ENCODE data around the gene AGBL4.

DNA sequence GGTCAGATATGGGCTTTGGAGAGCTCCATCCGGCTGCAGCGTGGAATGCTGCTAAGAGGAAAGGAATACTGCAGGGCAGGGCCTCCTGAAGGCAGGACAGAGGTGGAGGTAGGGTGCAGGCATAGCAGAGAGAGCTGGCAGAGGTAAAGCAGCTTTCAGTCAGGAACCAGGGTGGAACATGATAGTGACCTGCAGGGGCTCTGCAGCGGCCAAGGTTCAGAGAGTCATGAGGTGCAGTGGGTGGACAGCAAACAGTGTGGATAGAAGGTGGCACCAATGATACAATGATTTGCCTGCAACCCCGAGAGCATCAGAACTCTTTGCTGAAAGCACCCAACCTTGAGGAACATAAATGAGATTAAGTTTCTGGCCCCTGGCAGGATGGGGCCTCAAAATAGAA is 1366.3 kb downstream of the AGBL4 start:
- TF ChIP-seq POLR2AphosphoS5 (IDR thresholded peaks at IDR 0.05; ENCODE audit: borderline replicate concordance, low read depth, low read length), result no peak
- TF ChIP-seq EZH2 (IDR thresholded peaks at IDR 0.05), result no peak

All from SK-N-MC (cell line).